Activated CD4-positive, alpha-beta T cell treated with anti-CD3 and anti-CD28 coated beads for 36 hours (primary cell): ENCODE results near the gene IWS1. TPM values are rescaled to one million over a fixed set of nuclear protein-coding genes. Genes with fewer than 3 reads are reported as not detected.

ENCODE experiments used
- ATAC-seq: fragments of 200-7000 bp; cut with Tn5 transposase; one replicate; pipeline ENCODE4 v1.10.0; 2021; ENCODE audit warnings: mild to moderate bottlenecking, moderate library complexity
- CTCF ChIA-PET: fragments of 350-600 bp; sonication (Branson Sonifier 250); formaldehyde crosslinking; loops from one replicate; lab custom pipeline; 2021; ENCODE audit warnings: antibody characterized with exemption; lab: Charles Lee
- POLR2A ChIA-PET: fragments of 350-600 bp; sonication (Branson Sonifier 250); formaldehyde crosslinking; loops from one replicate; lab custom pipeline; 2021; ENCODE audit warnings: antibody characterized with exemption, inconsistent platforms; lab: Charles Lee
- DNase-seq: peaks from one replicate; pipeline ENCODE4 v3.0.0-alpha.2; 2020
- H3K27ac Mint-ChIP-seq: one replicate; pipeline ENCODE4 v1.8.0; 2021; ENCODE audit warnings: mixed read lengths
- H3K27me3 Mint-ChIP-seq: one replicate; pipeline ENCODE4 v1.8.0; 2021; ENCODE audit warnings: mixed read lengths
- H3K36me3 Mint-ChIP-seq: one replicate; pipeline ENCODE4 v1.8.0; 2021; ENCODE audit warnings: low read depth, mixed read lengths
- H3K4me1 Mint-ChIP-seq: one replicate; pipeline ENCODE4 v1.8.0; 2021; ENCODE audit warnings: mixed read lengths
- H3K4me3 Mint-ChIP-seq: one replicate; pipeline ENCODE4 v1.8.0; 2021; ENCODE audit warnings: mild to moderate bottlenecking, moderate library complexity, mixed read lengths
- H3K9me3 Mint-ChIP-seq: one replicate; pipeline ENCODE4 v1.8.0; 2021; ENCODE audit warnings: low read depth, mixed read lengths
- intact Hi-C, 2 experiments: fragments of 100-400 bp; cut with DNase I in 1 of 2; cut with micrococcal nuclease in 1 of 2; formaldehyde crosslinking; loops; one replicate each; pipeline versions ENCODE4 v1.14.2 to v1.15.1; 2022 to 2024; cut with DNase I, micrococcal nuclease
- total RNA-seq, 2 experiments: library from RNA; stranded (reverse); gene quantifications; one replicate each; pipeline ENCODE4 v1.2.3, GENCODE V29; 2021

Gene IWS1
- total RNA-seq, 2 experiments from 2014 or later = 49.5 to 55.0 TPM

DNA sequence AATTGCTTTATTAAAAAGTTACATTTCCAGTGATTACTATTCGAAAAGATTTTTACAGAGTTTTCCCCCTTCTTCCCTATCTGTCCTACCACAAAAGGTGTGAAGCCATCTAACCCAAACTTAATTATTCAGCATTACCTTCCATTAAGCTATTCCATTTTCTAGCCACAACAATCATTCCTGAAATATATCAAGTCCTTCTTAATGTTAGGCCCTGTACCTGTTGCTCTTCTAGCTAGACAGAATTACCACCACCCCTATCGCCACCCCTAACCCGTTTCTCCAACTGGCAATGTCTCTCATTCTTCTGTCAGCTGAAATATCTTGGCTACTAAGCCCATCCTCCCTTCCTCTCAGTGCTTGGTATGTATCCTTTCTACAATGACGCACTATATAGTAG is 13.9 kb downstream of the IWS1 start:
- Mint-ChIP-seq H3K4me1 (peaks cover 79% of the 10 kb centered on the region), H3K4me3 (no peak overlapping the region), H3K36me3 (peaks cover 44% of the 10 kb centered on the region), H3K27me3 (no peaks in the 10 kb centered on the region), H3K27ac (no peak overlapping the region), H3K9me3 (no peaks in the 10 kb centered on the region)
- ATAC-seq (no peak), DNase-seq (no peak)
- ChIA-PET POLR2A (no interaction called here), CTCF (interaction anchor here (0.6 kb wide), 1 partner anchor 52 kb away, joined by 3 read pairs; no protein-coding TSS in a partner anchor)
- intact Hi-C loops = loop anchor here in 1 of 2 experiments (2.0 kb wide), 1 partner anchor 14 kb away; the partner anchor contains the start of gene IWS1

- Mint-ChIP-seq H3K36me3 (peaks cover 40% of the 10 kb centered on the region), H3K4me1 (peaks cover 75% of the 10 kb centered on the region), H3K27ac (no peak overlapping the region), H3K9me3 (no peaks in the 10 kb centered on the region), H3K27me3 (no peaks in the 10 kb centered on the region), H3K4me3 (no peak overlapping the region)
- ChIA-PET CTCF (interaction anchor here (0.6 kb wide), 1 partner anchor 53 kb away, joined by 3 read pairs; no protein-coding TSS in a partner anchor), POLR2A (no interaction called here)
- DNase-seq (no peak), ATAC-seq (no peak)
- intact Hi-C loops = loop anchor here in 1 of 2 experiments (2.0 kb wide), 1 partner anchor 15 kb away; the partner anchor contains the start of gene IWS1
Observed at GRCh38 chr2:127511917-127512316, 14.4 kb downstream of the IWS1 start.

- no peak for DNase-seq
- ChIA-PET POLR2A (no interaction called here), CTCF (no interaction called here)
- peaks cover 72% of the 10 kb centered on the region for H3K4me1 Mint-ChIP-seq
- no peak overlapping the region for H3K27ac Mint-ChIP-seq
- ATAC-seq = no peak
- H3K4me3 Mint-ChIP-seq = no peak overlapping the region
- peaks cover 34% of the 10 kb centered on the region for H3K36me3 Mint-ChIP-seq
- intact Hi-C loops = no loop called here
- H3K27me3 Mint-ChIP-seq = no peaks in the 10 kb centered on the region
- H3K9me3 Mint-ChIP-seq = no peaks in the 10 kb centered on the region
Observed at GRCh38 chr2:127511090-127511695, 15.1 kb downstream of the IWS1 start.

- CTCF ChIA-PET = no interaction called here
- Mint-ChIP-seq H3K27ac (no peak overlapping the region), H3K9me3 (no peaks in the 10 kb centered on the region), H3K27me3 (no peaks in the 10 kb centered on the region), H3K4me1 (peaks cover 65% of the 10 kb centered on the region), H3K36me3 (peaks cover 31% of the 10 kb centered on the region), H3K4me3 (no peak overlapping the region)
- POLR2A ChIA-PET = interaction anchor here (0.6 kb wide), 1 partner anchor 31 kb away, joined by 5 read pairs; no protein-coding TSS in a partner anchor
- intact Hi-C loops = no loop called here
- no peak for DNase-seq
- ATAC-seq = no peak
Observed at GRCh38 chr2:127510073-127510472, 16.2 kb downstream of the IWS1 start.

DNA sequence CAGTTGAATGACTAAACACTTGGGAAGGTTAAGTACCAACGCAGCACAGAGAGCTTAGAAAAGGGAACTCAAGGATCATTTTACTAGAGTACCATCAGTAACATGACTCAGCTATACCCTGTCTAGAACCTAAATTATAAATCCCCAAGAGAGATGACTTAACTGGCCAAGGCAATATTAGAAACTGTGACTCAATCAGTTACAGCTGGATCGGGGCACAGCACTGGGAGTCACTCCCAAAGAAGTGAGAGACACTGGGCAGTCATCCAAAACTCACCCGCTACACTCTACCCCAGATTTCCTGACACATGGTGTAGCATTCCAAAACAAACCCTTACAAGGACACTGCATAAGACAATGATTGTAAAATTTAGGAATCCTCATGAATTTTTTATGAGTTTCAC is 17.7 kb downstream of the IWS1 start:
- H3K36me3 Mint-ChIP-seq = peaks cover 32% of the 10 kb centered on the region
- ATAC-seq (no peak), DNase-seq (no peak)
- CTCF ChIA-PET = interaction anchor here (1.2 to 1.3 kb wide), 4 partner anchors 13 to 86 kb away, joined by 3 to 5 read pairs (median 3); no protein-coding TSS in a partner anchor
- intact Hi-C loops = no loop called here
- H3K9me3 Mint-ChIP-seq = no peaks in the 10 kb centered on the region
- POLR2A ChIA-PET = no interaction called here
- peaks cover 59% of the 10 kb centered on the region for H3K4me1 Mint-ChIP-seq
- peak overlapping the region; percentile 20 for H3K27ac Mint-ChIP-seq
- H3K4me3 Mint-ChIP-seq = no peak overlapping the region
- no peaks in the 10 kb centered on the region for H3K27me3 Mint-ChIP-seq

DNA sequence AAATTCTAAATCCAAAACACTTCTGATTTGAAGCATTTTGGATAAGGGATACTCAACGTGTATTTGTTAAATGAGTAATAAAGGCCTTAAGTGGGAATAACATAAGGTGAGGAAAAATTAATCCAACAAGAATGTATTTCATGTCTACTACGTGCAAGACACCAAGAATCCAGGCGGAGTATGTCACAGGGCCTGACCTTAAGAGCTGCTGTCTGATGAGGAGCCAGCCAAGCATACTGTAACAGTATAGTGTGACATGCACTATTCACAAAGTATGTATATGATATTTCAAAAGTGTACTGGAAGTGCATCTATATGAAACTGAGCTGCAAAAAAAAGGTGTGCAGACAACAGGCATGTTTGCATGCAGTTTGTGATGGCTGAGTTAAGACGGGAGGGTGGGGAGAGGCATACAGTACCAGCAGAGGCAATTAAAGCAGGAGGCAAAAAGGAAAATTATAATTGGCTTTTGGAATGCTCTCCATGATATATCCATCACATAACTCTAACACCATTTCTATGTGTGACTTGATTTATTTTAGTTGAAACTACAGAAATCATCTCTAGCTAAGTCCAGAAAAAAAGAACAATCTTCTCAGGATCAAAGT is 18.2 kb downstream of the IWS1 start:
- ChIA-PET POLR2A (no interaction called here), CTCF (interaction anchor here (1.2 to 1.6 kb wide), 5 partner anchors 12 to 87 kb away, joined by 3 to 6 read pairs (median 3); partner anchors contain the start of gene IWS1)
- ATAC-seq = no peak

GRCh38 chr2:127506510-127506909 is 19.8 kb downstream of the IWS1 start:
- H3K27ac Mint-ChIP-seq = no peak overlapping the region
- intact Hi-C loops = no loop called here
- no peak for ATAC-seq
- POLR2A ChIA-PET = interaction anchor here (0.6 kb wide), 1 partner anchor 20 kb away, joined by 3 read pairs; no protein-coding TSS in a partner anchor
- H3K9me3 Mint-ChIP-seq = no peaks in the 10 kb centered on the region
- peaks cover 44% of the 10 kb centered on the region for H3K36me3 Mint-ChIP-seq
- no peak overlapping the region for H3K4me3 Mint-ChIP-seq
- DNase-seq = no peak
- peaks cover 42% of the 10 kb centered on the region for H3K4me1 Mint-ChIP-seq
- CTCF ChIA-PET = interaction anchor here (1.2 to 1.6 kb wide), 4 partner anchors 20 to 166 kb away, joined by 3 to 6 read pairs (median 4); partner anchors contain the start of gene IWS1
- H3K27me3 Mint-ChIP-seq = no peaks in the 10 kb centered on the region

More for the DNA sequence above, 18.2 kb downstream of the IWS1 start:
- Mint-ChIP-seq H3K27me3 (no peaks in the 10 kb centered on the region), H3K27ac (peak overlapping the region; percentile 20), H3K4me3 (no peak overlapping the region), H3K9me3 (no peaks in the 10 kb centered on the region), H3K4me1 (peaks cover 56% of the 10 kb centered on the region), H3K36me3 (peaks cover 35% of the 10 kb centered on the region)
- no peak for DNase-seq
- intact Hi-C loops = no loop called here

DNA sequence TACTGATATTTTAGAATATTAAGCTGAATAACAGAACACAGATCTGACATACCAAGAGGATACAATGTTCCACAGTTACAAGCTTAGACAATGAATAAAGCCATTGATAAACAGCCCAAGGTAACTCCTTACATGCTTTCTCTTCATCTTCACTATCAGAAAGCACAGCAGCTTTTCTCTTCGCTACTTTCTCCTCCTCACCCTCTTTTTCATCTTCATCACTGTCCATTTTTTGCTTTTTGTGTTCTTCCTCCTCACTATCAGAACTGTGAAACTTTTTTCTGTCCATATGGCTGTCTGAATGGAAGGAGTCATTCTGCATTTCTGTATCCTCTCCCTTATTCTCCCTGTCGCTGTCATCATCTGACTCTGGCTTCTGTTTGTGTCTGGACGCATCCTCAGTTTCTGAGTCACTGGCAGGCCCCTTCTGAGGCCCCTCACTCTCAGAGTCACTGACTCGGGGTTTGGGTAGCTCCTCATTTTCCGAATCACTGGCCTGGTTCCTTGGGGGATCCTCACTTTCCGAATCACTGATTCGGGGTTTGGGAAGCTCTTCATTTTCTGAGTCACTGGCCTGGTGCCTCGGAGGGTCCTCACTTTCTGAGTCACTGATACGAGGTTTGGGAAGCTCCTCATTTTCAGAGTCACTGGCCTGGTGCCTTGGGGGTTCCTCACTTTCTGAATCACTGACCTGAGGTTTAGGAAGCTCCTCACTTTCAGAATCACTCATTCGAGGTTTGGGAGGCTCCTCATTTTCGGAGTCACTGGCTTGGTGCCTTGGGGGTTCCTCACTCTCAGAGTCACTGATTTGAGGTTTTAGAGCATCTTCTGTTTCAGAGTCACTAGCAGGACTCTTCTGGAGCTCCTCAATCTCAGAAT is 21.5 kb downstream of the IWS1 start:
- no peak overlapping the region for H3K4me3 Mint-ChIP-seq
- no peaks in the 10 kb centered on the region for H3K27me3 Mint-ChIP-seq
- H3K36me3 Mint-ChIP-seq = peaks cover 50% of the 10 kb centered on the region
- no peaks in the 10 kb centered on the region for H3K9me3 Mint-ChIP-seq
- POLR2A ChIA-PET = no interaction called here
- H3K4me1 Mint-ChIP-seq = peaks cover 28% of the 10 kb centered on the region
- H3K27ac Mint-ChIP-seq = no peak overlapping the region
- intact Hi-C loops = no loop called here
- CTCF ChIA-PET = interaction anchor here (0.7 to 2.2 kb wide), 4 partner anchors 22 to 227 kb away, joined by 3 to 10 read pairs (median 3); partner anchors contain the start of gene IWS1
- no peak for DNase-seq
- ATAC-seq = peak; percentile 42

DNA sequence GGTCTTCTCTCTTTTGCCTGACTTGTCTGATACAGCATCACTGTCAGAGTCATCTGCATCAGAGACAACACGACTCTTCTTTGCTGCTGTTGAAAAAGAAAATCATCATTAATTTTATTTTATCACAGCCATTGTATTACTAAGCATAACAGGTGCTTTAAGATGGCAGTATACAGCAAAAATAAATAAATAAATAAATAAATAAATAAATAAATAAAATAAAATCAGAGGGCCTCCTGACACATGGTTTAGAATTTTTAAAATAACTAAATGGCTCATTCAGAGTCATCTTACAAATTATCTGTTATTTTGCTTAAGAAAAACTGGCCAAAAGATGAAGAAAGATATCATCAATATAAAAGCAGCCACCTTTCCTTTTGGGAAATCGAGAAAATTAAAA is 22.8 kb downstream of the IWS1 start:
- ChIA-PET POLR2A (no interaction called here), CTCF (interaction anchor here (1.4 kb wide), 1 partner anchor 226 kb away, joined by 3 read pairs; no protein-coding TSS in a partner anchor)
- H3K4me3 Mint-ChIP-seq = no peak overlapping the region
- H3K27ac Mint-ChIP-seq = peak overlapping the region; percentile 14
- no peaks in the 10 kb centered on the region for H3K9me3 Mint-ChIP-seq
- intact Hi-C loops = no loop called here
- no peak for DNase-seq
- ATAC-seq = no peak
- H3K4me1 Mint-ChIP-seq = peaks cover 19% of the 10 kb centered on the region
- no peaks in the 10 kb centered on the region for H3K27me3 Mint-ChIP-seq
- peaks cover 55% of the 10 kb centered on the region for H3K36me3 Mint-ChIP-seq

- no peak for DNase-seq
- ATAC-seq = no peak
- H3K27me3 Mint-ChIP-seq = no peaks in the 10 kb centered on the region
- no peaks in the 10 kb centered on the region for H3K9me3 Mint-ChIP-seq
- peaks cover 53% of the 10 kb centered on the region for H3K36me3 Mint-ChIP-seq
- peaks cover 12% of the 10 kb centered on the region for H3K4me1 Mint-ChIP-seq
- no peak overlapping the region for H3K4me3 Mint-ChIP-seq
- intact Hi-C loops = no loop called here
- ChIA-PET POLR2A (no interaction called here), CTCF (no interaction called here)
- H3K27ac Mint-ChIP-seq = no peak overlapping the region
Observed at GRCh38 chr2:127498386-127498785, 27.9 kb downstream of the IWS1 start.

DNA sequence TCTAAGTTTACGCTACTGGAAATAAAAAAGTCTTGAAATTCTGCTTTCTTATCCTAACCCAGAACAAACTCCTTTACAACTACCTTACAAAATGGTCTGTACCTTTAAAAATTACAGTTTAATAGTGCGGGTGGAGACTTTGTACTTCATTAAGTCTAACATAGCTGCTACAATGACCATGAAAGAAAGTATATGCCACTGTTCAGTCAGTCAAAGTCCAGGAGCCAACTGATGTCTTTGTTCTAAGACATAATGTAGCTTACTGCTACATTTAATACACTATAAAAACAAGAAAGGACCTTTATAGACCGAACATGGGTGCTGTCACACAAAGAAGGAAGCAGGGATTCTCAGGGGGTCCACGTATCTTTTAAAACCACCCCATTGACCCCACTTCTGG is 36.0 kb downstream of the IWS1 start:
- H3K9me3 Mint-ChIP-seq = no peaks in the 10 kb centered on the region
- H3K27me3 Mint-ChIP-seq = no peaks in the 10 kb centered on the region
- POLR2A ChIA-PET = no interaction called here
- CTCF ChIA-PET = interaction anchor here (0.7 to 2.3 kb wide), 2 partner anchors 10 to 11 kb away, joined by 3 to 11 read pairs; no protein-coding TSS in a partner anchor
- intact Hi-C loops = no loop called here
- H3K4me3 Mint-ChIP-seq = no peak overlapping the region
- peaks cover 64% of the 10 kb centered on the region for H3K36me3 Mint-ChIP-seq
- DNase-seq (no peak), ATAC-seq (no peak)
- no peak overlapping the region for H3K27ac Mint-ChIP-seq
- H3K4me1 Mint-ChIP-seq = peaks cover 18% of the 10 kb centered on the region
